ENCODE data around the gene KNOP1. TPM values are rescaled to one million over a fixed set of nuclear protein-coding genes. Genes with fewer than 3 reads are reported as not detected.

KNOP1 gene
- total RNA-seq, 2 experiments from 2014 or later: 19.7 to 33.2 TPM

GRCh38 chr16:19696961-19697360, 21.1 kb downstream of the KNOP1 start:
- Histone ChIP-seq H3K4me2 (ENCODE audit: low read length) (no peak overlapping the region), H3K36me3 (ENCODE audit: insufficient read depth, low read length) (peaks cover 56% of the 10 kb centered on the region), H3K9me3 (ENCODE audit: low read length) (no peaks in the 10 kb centered on the region), H3K4me1 (ENCODE audit: insufficient read depth, low read length, poor library complexity, severe bottlenecking) (no peaks in the 10 kb centered on the region), H3K9me2 (ENCODE audit: insufficient read depth, low read length) (no peaks in the 10 kb centered on the region), H3K4me3 (ENCODE audit: low read depth, low read length, poor library complexity, severe bottlenecking) (no peak overlapping the region), H3K79me2 (ENCODE audit: insufficient read depth, low read depth, low read length) (no peaks in the 10 kb centered on the region), H2AFZ (ENCODE audit: low read length) (no peak overlapping the region), H3K27ac (ENCODE audit: low read depth, low read length, poor library complexity, severe bottlenecking) (no peak overlapping the region), H4K20me1 (ENCODE audit: insufficient read depth, low read length) (0 out of 2 replicates have a peak, but pooled peaks cover 6% of the 10 kb centered on the region)
- TF ChIP-seq EZH2phosphoT487 (IDR thresholded peaks at IDR 0.05; ENCODE audit: borderline replicate concordance, low read depth, low read length): no peak
- TF ChIP-seq CTCF (conservative IDR thresholded peaks at IDR 0.05; ENCODE audit: low read length): no peak
- POLR2A ChIA-PET: interaction anchor here (0.5 to 2.2 kb wide), 2 partner anchors 10 to 16 kb away, joined by 3 to 7 read pairs; no protein-coding TSS in a partner anchor
- intact Hi-C loops (cut with micrococcal nuclease; ENCODE audit: unreplicated experiment): no loop called here
- BruUV-seq (replicated peaks): no TSS peak
- no peak for DNase-seq (ENCODE audit: low spot score)
- CTCF ChIA-PET (ENCODE audit: unreplicated experiment): no interaction called here

GRCh38 chr16:19696328-19696727, 21.7 kb downstream of the KNOP1 start:
- Histone ChIP-seq H3K4me2 (ENCODE audit: low read length) (no peak overlapping the region), H3K79me2 (ENCODE audit: insufficient read depth, low read depth, low read length) (no peaks in the 10 kb centered on the region), H3K36me3 (ENCODE audit: insufficient read depth, low read length) (peaks cover 55% of the 10 kb centered on the region), H3K9me2 (ENCODE audit: insufficient read depth, low read length) (no peaks in the 10 kb centered on the region), H3K4me1 (ENCODE audit: insufficient read depth, low read length, poor library complexity, severe bottlenecking) (no peaks in the 10 kb centered on the region), H3K9me3 (ENCODE audit: low read length) (no peaks in the 10 kb centered on the region), H3K4me3 (ENCODE audit: low read depth, low read length, poor library complexity, severe bottlenecking) (no peak overlapping the region), H3K27ac (ENCODE audit: low read depth, low read length, poor library complexity, severe bottlenecking) (no peak overlapping the region), H4K20me1 (ENCODE audit: insufficient read depth, low read length) (0 out of 2 replicates have a peak, but pooled peaks cover 6% of the 10 kb centered on the region), H2AFZ (ENCODE audit: low read length) (no peak overlapping the region)
- CTCF ChIA-PET (ENCODE audit: unreplicated experiment): no interaction called here
- DNase-seq (ENCODE audit: low spot score): no peak
- POLR2A ChIA-PET: interaction anchor here (0.5 to 2.2 kb wide), 2 partner anchors 11 to 15 kb away, joined by 3 to 7 read pairs; no protein-coding TSS in a partner anchor
- no peak for TF ChIP-seq CTCF (conservative IDR thresholded peaks at IDR 0.05; ENCODE audit: low read length)
- TF ChIP-seq EZH2phosphoT487 (IDR thresholded peaks at IDR 0.05; ENCODE audit: borderline replicate concordance, low read depth, low read length): no peak
- intact Hi-C loops (cut with micrococcal nuclease; ENCODE audit: unreplicated experiment): no loop called here
- BruUV-seq (replicated peaks): no TSS peak

- ChIA-PET POLR2A (interaction anchor here (0.7 kb wide), 1 partner anchor 714 kb away, joined by 3 read pairs; the partner anchor contains the start of gene ACSM5), CTCF (ENCODE audit: unreplicated experiment) (no interaction called here)
- Histone ChIP-seq H3K9me2 (ENCODE audit: insufficient read depth, low read length) (no peaks in the 10 kb centered on the region), H3K4me3 (ENCODE audit: low read depth, low read length, poor library complexity, severe bottlenecking) (no peak overlapping the region), H3K79me2 (ENCODE audit: insufficient read depth, low read depth, low read length) (no peaks in the 10 kb centered on the region), H3K27ac (ENCODE audit: low read depth, low read length, poor library complexity, severe bottlenecking) (no peak overlapping the region), H3K9me3 (ENCODE audit: low read length) (no peaks in the 10 kb centered on the region), H3K4me2 (ENCODE audit: low read length) (no peak overlapping the region), H2AFZ (ENCODE audit: low read length) (no peak overlapping the region), H3K36me3 (ENCODE audit: insufficient read depth, low read length) (peaks cover 44% of the 10 kb centered on the region), H4K20me1 (ENCODE audit: insufficient read depth, low read length) (no peaks in the 10 kb centered on the region), H3K4me1 (ENCODE audit: insufficient read depth, low read length, poor library complexity, severe bottlenecking) (no peaks in the 10 kb centered on the region)
- intact Hi-C loops (cut with micrococcal nuclease; ENCODE audit: unreplicated experiment): no loop called here
- DNase-seq (ENCODE audit: low spot score): no peak
- TF ChIP-seq CTCF (conservative IDR thresholded peaks at IDR 0.05; ENCODE audit: low read length) (no peak), EZH2phosphoT487 (IDR thresholded peaks at IDR 0.05; ENCODE audit: borderline replicate concordance, low read depth, low read length) (no peak)
- BruUV-seq (replicated peaks): no TSS peak
Observed at GRCh38 chr16:19694989-19695388, 23.0 kb downstream of the KNOP1 start.

Data from OCI-LY7 (cell line).